ENCODE data around the gene PRAMEF11. TPM values are rescaled to one million over a fixed set of nuclear protein-coding genes. Genes with fewer than 3 reads are reported as not detected.

The PRAMEF11 gene
- polyA plus RNA-seq, 3 donors, result not detected

DNA sequence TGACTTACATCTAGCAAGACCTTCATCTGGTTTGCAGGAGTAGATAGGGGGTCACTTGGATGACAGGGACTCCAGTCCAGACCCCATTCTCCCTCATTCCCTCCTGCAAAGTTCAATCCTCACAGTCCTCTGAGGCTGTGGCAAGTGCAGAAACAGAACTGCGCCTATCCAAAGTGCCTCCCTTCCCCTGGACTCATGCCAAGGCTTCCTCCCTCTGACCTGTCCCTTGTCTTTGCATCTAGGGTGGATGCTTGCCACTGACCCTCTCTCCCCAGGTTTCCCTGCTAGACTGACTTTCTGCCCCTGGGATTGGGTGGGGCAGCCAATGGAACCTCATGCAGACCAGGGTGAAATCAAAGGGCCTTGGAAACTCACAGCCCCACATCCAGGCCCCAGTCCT lies 21.3 kb downstream of the PRAMEF11 start:
- Histone ChIP-seq H3K27ac (ENCODE audit: low read depth in 1 of 2, low read length in 2 of 2) (no peak overlapping the region), H3K4me1 (ENCODE audit: control insufficient read depth in 1 of 2, insufficient read depth in 2 of 2, low read length in 2 of 2) (no peaks in the 10 kb centered on the region), H3K36me3 (replicated peaks in 1 of 2; ENCODE audit: control insufficient read depth in 1 of 2, insufficient read depth in 2 of 2, low read length in 2 of 2) (no peaks in the 10 kb centered on the region), H3K79me2 (ENCODE audit: insufficient read depth, low read length) (no peaks in the 10 kb centered on the region), H4K20me1 (ENCODE audit: insufficient read depth, low read length) (no peaks in the 10 kb centered on the region), H3K9me3 (replicated peaks in 1 of 2; ENCODE audit: control insufficient read depth in 1 of 2, insufficient read depth in 1 of 2, low read length in 2 of 2) (no peaks in the 10 kb centered on the region), H2AFZ (ENCODE audit: insufficient read depth, low read depth, low read length, poor library complexity, severe bottlenecking) (no peak overlapping the region), H3K4me3 (replicated peaks in 1 of 3; ENCODE audit: low read depth in 2 of 3, low read length in 3 of 3) (no peak overlapping the region), H3K27me3 (ENCODE audit: control insufficient read depth in 2 of 2, insufficient read depth in 2 of 2, low read length in 2 of 2) (no peaks in the 10 kb centered on the region), H3K4me2 (replicated peaks; ENCODE audit: extremely low read depth, low read length, poor library complexity, severe bottlenecking) (no peak overlapping the region), H3K9ac (ENCODE audit: insufficient read depth, low read length, poor library complexity, severe bottlenecking) (no peak overlapping the region)
- Mint-ChIP-seq H3K9me3 (peaks cover 0 to 11% (median 0%) of the 10 kb centered on the region in 7 donors), H3K27me3 (ENCODE audit: low read depth in 3 of 3) (peaks cover 0 to 7% (median 0%) of the 10 kb centered on the region in 3 donors), H3K4me1 (no peaks in the 10 kb centered on the region), H3K4me3 (no peak overlapping the region), H3K27ac (no peak overlapping the region), H3K36me3 (no peaks in the 10 kb centered on the region)
- TF ChIP-seq, protein P1, sequence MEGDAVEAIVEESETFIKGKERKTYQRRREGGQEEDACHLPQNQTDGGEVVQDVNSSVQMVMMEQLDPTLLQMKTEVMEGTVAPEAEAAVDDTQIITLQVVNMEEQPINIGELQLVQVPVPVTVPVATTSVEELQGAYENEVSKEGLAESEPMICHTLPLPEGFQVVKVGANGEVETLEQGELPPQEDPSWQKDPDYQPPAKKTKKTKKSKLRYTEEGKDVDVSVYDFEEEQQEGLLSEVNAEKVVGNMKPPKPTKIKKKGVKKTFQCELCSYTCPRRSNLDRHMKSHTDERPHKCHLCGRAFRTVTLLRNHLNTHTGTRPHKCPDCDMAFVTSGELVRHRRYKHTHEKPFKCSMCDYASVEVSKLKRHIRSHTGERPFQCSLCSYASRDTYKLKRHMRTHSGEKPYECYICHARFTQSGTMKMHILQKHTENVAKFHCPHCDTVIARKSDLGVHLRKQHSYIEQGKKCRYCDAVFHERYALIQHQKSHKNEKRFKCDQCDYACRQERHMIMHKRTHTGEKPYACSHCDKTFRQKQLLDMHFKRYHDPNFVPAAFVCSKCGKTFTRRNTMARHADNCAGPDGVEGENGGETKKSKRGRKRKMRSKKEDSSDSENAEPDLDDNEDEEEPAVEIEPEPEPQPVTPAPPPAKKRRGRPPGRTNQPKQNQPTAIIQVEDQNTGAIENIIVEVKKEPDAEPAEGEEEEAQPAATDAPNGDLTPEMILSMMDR (IDR thresholded peaks at IDR 0.05), result no peak
- WGBS (ENCODE audit: insufficient coverage), result 100% methylated on average over 1 of the region's 1 CpG
- intact Hi-C loops (cut with micrococcal nuclease), result no loop called here
- no peak for DNase-seq

DNA sequence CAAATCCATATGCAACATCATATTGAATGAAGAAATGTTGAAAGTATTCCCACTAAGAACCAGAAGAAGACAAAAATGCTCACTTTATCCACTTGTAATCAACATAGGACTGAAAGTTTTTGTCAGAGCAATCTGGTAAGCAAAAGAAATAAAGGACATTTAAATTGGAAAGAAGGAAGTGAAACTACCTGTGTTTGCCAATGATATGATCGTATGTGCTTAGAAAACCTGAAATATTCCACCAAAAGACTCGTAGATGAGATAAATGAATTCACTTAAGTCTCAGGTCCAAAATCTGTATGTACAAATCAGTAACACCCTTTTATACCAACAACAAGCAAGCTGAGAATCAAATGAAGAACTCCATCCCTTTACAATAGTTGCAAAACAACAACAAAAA lies 31.5 kb downstream of the PRAMEF11 start:
- no peak overlapping the region for H3K4me3 Mint-ChIP-seq
- Histone ChIP-seq H2AFZ (ENCODE audit: insufficient read depth, low read depth, low read length, poor library complexity, severe bottlenecking) (no peak overlapping the region), H3K9me3 (replicated peaks in 1 of 2; ENCODE audit: control insufficient read depth in 1 of 2, insufficient read depth in 1 of 2, low read length in 2 of 2) (no peaks in the 10 kb centered on the region), H3K4me3 (replicated peaks in 1 of 3; ENCODE audit: low read depth in 2 of 3, low read length in 3 of 3) (no peak overlapping the region), H3K4me1 (ENCODE audit: control insufficient read depth in 1 of 2, insufficient read depth in 2 of 2, low read length in 2 of 2) (no peaks in the 10 kb centered on the region), H3K27ac (ENCODE audit: low read depth in 1 of 2, low read length in 2 of 2) (no peak overlapping the region), H3K27me3 (ENCODE audit: control insufficient read depth in 2 of 2, insufficient read depth in 2 of 2, low read length in 2 of 2) (no peaks in the 10 kb centered on the region), H4K20me1 (ENCODE audit: insufficient read depth, low read length) (no peaks in the 10 kb centered on the region), H3K9ac (ENCODE audit: insufficient read depth, low read length, poor library complexity, severe bottlenecking) (no peak overlapping the region), H3K79me2 (ENCODE audit: insufficient read depth, low read length) (no peaks in the 10 kb centered on the region), H3K36me3 (replicated peaks in 1 of 2; ENCODE audit: control insufficient read depth in 1 of 2, insufficient read depth in 2 of 2, low read length in 2 of 2) (no peaks in the 10 kb centered on the region), H3K4me2 (replicated peaks; ENCODE audit: extremely low read depth, low read length, poor library complexity, severe bottlenecking) (no peak overlapping the region)
- DNase-seq, result no peak
- peaks cover 2 to 13% (median 5%) of the 10 kb centered on the region in 7 donors for H3K9me3 Mint-ChIP-seq
- no peaks in the 10 kb centered on the region for H3K4me1 Mint-ChIP-seq
- intact Hi-C loops (cut with micrococcal nuclease), result no loop called here
- no peaks in the 10 kb centered on the region for H3K36me3 Mint-ChIP-seq
- TF ChIP-seq, protein P1 (IDR thresholded peaks at IDR 0.05), result no peak
- H3K27ac Mint-ChIP-seq, result no peak overlapping the region
- WGBS (ENCODE audit: insufficient coverage), result no CpG with 5 or more reads among the region's 2 CpGs
- peaks cover 3 to 4% (median 4%) of the 10 kb centered on the region in 3 donors for H3K27me3 Mint-ChIP-seq (ENCODE audit: low read depth in 3 of 3)
